DND-41 (cell line): ENCODE measurements around the gene PZP.
"Not testable (repeated sequence)": the region's sequence is repeated elsewhere in the genome, so short reads cannot be mapped to it uniquely, and the experiment has no call there.

ENCODE experiments used
- ATAC-seq: fragments of 200-7000 bp; cut with Tn5 transposase; 3 replicates; pipeline ENCODE4 v1.9.1; 2021; ENCODE audit warnings: low read depth; ENCODE audit not compliant: insufficient read depth
- DNase-seq: peaks from one replicate; pipeline ENCODE4 v3.0.0-alpha.2; 2020
- H2AFZ ChIP-seq: 2 replicates; pipeline ENCODE4 v1.6.0; 2012; ENCODE audit warnings: low read depth, low read length
- H3K27ac ChIP-seq: 2 replicates; pipeline ENCODE4 v1.5.1; 2012; ENCODE audit warnings: low read length, inconsistent platforms
- H3K27me3 ChIP-seq: fragments of 200-600 bp; sonication (generic); 2 replicates; pipeline ENCODE4 v1.6.0; 2012; ENCODE audit warnings: low read length, mild to moderate bottlenecking, inconsistent platforms; ENCODE audit not compliant: insufficient read depth, poor library complexity
- H3K36me3 ChIP-seq: 2 replicates; pipeline ENCODE4 v1.5.1; 2012; ENCODE audit warnings: low read length, inconsistent platforms; ENCODE audit not compliant: insufficient read depth
- H3K4me1 ChIP-seq: 2 replicates; pipeline ENCODE4 v1.5.1; 2012; ENCODE audit warnings: mild to moderate bottlenecking, low read length; ENCODE audit not compliant: insufficient read depth
- H3K4me2 ChIP-seq: 2 replicates; pipeline ENCODE4 v1.6.0; 2012; ENCODE audit warnings: mild to moderate bottlenecking, moderate library complexity, low read length, inconsistent platforms; ENCODE audit not compliant: insufficient read depth
- H3K4me3 ChIP-seq, 2 experiments: fragments of 200-600 bp in 1 of 2; shearing (Covaris generic) in 1 of 2; 2 replicates each; pipeline ENCODE4 v1.5.1; 2012 to 2016; ENCODE audit warnings: inconsistent platforms in 2 of 2, low read length in 2 of 2, mild to moderate bottlenecking in 2 of 2, low read depth in 1 of 2, moderate library complexity in 1 of 2
- H3K79me2 ChIP-seq: 2 replicates; pipeline ENCODE4 v1.6.0; 2012; ENCODE audit warnings: low read length, inconsistent platforms; ENCODE audit not compliant: insufficient read depth
- H3K9ac ChIP-seq: 2 replicates; pipeline ENCODE4 v1.6.0; 2012; ENCODE audit warnings: low read depth, mild to moderate bottlenecking, inconsistent platforms, low read length, moderate library complexity
- H3K9me3 ChIP-seq: 2 replicates; pipeline ENCODE4 v1.5.1; 2012; ENCODE audit warnings: low read length, moderate library complexity, mild to moderate bottlenecking, inconsistent platforms; ENCODE audit not compliant: insufficient read depth, severe bottlenecking
- H4K20me1 ChIP-seq: 2 replicates; pipeline ENCODE4 v1.6.0; 2012; ENCODE audit warnings: low read length; ENCODE audit not compliant: insufficient read depth
- CTCF ChIP-seq: IDR thresholded peaks from 2 replicates; pipeline ENCODE4 v1.5.1; 2012; ENCODE audit warnings: borderline replicate concordance, low read length, moderate library complexity, mild to moderate bottlenecking; ENCODE audit not compliant: poor library complexity, severe bottlenecking; ENCODE audit errors: extremely low read depth
- EZH2 ChIP-seq: IDR thresholded peaks from 3 replicates; pipeline ENCODE4 v1.6.1; 2012; ENCODE audit warnings: borderline replicate concordance, low read depth, mild to moderate bottlenecking, moderate library complexity, low read length, inconsistent platforms; ENCODE audit not compliant: severe bottlenecking

Gene PZP

DNA sequence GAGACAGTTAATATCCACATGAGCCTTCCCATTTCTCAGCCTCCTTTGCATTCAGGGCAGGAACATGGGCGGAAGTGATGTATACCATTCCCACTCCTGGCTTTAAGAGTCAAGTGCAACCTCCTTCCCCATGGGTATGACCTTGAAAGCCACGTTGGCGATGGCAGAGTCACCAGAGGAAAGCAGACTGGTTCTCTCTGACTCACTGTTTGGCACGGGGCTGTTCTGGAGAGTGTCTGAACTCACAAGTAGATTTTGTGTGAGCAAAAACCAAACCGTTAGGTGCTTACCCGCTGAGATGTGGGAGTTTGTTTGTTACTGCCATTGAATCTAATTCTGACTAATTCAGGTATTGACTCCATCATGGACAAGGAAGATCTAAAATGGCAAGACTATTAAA is 36.7 kb upstream of the PZP start:
- no peak for ATAC-seq
- Histone ChIP-seq H3K27me3 (peaks cover 26% of the 10 kb centered on the region), H3K9me3 (no peaks in the 10 kb centered on the region), H3K36me3 (no peaks in the 10 kb centered on the region), H3K4me3 (no peak overlapping the region), H3K27ac (no peak overlapping the region), H4K20me1 (no peaks in the 10 kb centered on the region), H3K4me1 (no peaks in the 10 kb centered on the region), H3K4me2 (no peak overlapping the region), H3K79me2 (no peaks in the 10 kb centered on the region), H3K9ac (no peak overlapping the region), H2AFZ (no peak overlapping the region)
- TF ChIP-seq EZH2 (no peak), CTCF (no peak)
- DNase-seq, result no peak

DNA sequence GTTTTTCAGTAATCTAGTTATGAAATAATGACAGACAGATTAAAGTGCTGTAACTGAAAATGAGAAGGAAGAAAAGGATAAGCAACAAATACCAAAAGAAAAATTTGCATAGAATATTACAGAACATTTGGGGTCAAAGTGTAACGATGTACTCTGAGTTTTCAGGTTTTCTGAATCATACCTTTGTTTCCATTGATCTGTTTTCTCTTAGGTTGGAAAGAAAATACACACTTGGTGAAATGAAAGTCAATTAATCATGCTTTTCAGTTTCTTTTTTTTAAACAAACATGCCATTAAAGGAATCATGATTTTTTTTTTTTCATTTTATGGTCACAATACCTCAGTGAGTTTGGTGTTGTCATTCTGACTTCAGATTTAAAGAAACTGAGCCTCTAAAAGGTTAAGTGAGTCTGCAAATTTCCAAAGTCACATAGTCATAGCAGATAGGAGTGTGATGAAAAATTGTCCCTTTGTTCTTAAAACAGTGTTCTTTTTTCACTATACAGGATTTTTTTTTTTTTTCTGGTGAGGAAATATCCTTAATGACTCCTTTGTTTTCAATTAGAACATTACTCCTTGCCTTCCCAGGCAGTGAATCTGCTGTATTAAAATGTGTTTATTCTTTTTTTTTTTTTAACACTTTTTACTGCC is 35.9 kb upstream of the PZP start:
- H3K9me3 ChIP-seq, result no peaks in the 10 kb centered on the region
- H3K4me2 ChIP-seq, result no peak overlapping the region
- H3K27ac ChIP-seq, result no peak overlapping the region
- no peak overlapping the region for H3K4me3 ChIP-seq
- no peak overlapping the region for H3K9ac ChIP-seq
- no peaks in the 10 kb centered on the region for H4K20me1 ChIP-seq
- DNase-seq, result no peak
- ATAC-seq, result no peak
- no peak overlapping the region for H2AFZ ChIP-seq
- H3K4me1 ChIP-seq, result no peaks in the 10 kb centered on the region
- H3K79me2 ChIP-seq, result no peaks in the 10 kb centered on the region
- no peak for TF ChIP-seq EZH2
- TF ChIP-seq CTCF, result no peak
- H3K36me3 ChIP-seq, result no peaks in the 10 kb centered on the region
- peaks cover 26% of the 10 kb centered on the region for H3K27me3 ChIP-seq

GRCh38 chr12:9241301-9241700 is 33.1 kb upstream of the PZP start:
- Histone ChIP-seq H3K9me3 (no peaks in the 10 kb centered on the region), H3K9ac (no peak overlapping the region), H2AFZ (no peak overlapping the region), H3K27me3 (peaks cover 36% of the 10 kb centered on the region), H3K4me3 (no peak overlapping the region), H4K20me1 (no peaks in the 10 kb centered on the region), H3K4me1 (no peaks in the 10 kb centered on the region), H3K4me2 (no peak overlapping the region), H3K79me2 (no peaks in the 10 kb centered on the region), H3K36me3 (no peaks in the 10 kb centered on the region), H3K27ac (no peak overlapping the region)
- DNase-seq, result no peak
- ATAC-seq, result no peak
- TF ChIP-seq EZH2 (no peak), CTCF (no peak)

- H3K36me3 ChIP-seq, result no peaks in the 10 kb centered on the region
- ATAC-seq, result no peak
- TF ChIP-seq CTCF (no peak), EZH2 (no peak)
- no peak overlapping the region for H3K9ac ChIP-seq
- no peak overlapping the region for H3K27ac ChIP-seq
- H3K9me3 ChIP-seq, result no peaks in the 10 kb centered on the region
- peaks cover 40% of the 10 kb centered on the region for H3K27me3 ChIP-seq
- H4K20me1 ChIP-seq, result no peaks in the 10 kb centered on the region
- H2AFZ ChIP-seq, result no peak overlapping the region
- no peak overlapping the region for H3K4me2 ChIP-seq
- no peak for DNase-seq
- no peak overlapping the region for H3K4me3 ChIP-seq
- H3K79me2 ChIP-seq, result no peaks in the 10 kb centered on the region
- H3K4me1 ChIP-seq, result no peaks in the 10 kb centered on the region
Observed at GRCh38 chr12:9240776-9241175, 32.6 kb upstream of the PZP start.

DNA sequence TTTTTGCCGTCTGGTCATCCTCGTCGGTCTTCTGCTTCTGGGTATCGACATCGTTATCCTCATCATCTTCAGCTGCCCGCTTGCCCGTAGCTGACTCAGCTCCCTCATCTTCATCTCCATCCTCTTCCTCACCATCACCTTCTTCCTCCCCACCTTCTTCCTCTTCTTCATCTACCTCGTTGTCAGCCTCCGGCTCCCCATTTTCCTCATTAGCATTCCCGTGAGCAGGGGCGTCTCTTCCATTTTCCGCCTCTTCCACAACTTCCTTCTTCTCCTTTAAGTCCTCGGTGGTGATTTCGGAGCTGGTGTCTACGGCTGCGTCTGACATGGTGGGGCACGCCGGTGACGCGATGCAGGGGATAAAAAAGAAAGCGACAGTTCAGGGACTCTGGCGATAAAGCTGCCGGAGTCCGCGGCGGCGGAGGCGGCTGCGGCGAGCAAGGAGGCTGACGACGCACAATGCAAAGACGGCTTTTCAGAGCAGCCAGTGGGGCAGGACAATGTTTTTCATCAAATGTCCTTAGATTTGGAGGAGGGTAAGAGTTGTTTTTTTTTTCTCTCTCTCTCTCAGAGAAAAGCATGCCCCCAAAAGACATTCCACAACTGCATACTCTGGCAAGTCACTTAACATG is 31.9 kb upstream of the PZP start:
- H3K79me2 ChIP-seq, H3K4me2 ChIP-seq, ATAC-seq, H4K20me1 ChIP-seq, H3K9ac ChIP-seq, H3K4me1 ChIP-seq, H3K36me3 ChIP-seq, H3K27ac ChIP-seq, DNase-seq, H3K4me3 ChIP-seq, H2AFZ ChIP-seq, H3K9me3 ChIP-seq: not testable (repeated sequence)
- peaks cover 41% of the 10 kb centered on the region for H3K27me3 ChIP-seq
